Brain microvascular endothelial cell (primary cell): ENCODE data around the gene TMEM51.
A peak's percentile ranks its signal among the peaks of the same experiment; 100 is the strongest.

Experiments
- DNase-seq: peaks from one replicate; pipeline ENCODE4 v3.0.0-alpha.2; 2020
- H3K27ac ChIP-seq: fragments of 250-450 bp; sonication (Bioruptor Pico); 2 replicates; pipeline ENCODE4 v1.5.1; 2020; ENCODE audit warnings: mild to moderate bottlenecking, moderate library complexity
- H3K27me3 ChIP-seq: fragments of 250-450 bp; sonication (Bioruptor Pico); replicated peaks from 2 replicates; pipeline ENCODE4 v1.5.1; 2020; ENCODE audit warnings: mild to moderate bottlenecking
- H3K36me3 ChIP-seq: fragments of 250-450 bp; sonication (Bioruptor Pico); replicated peaks from 2 replicates; pipeline ENCODE4 v1.5.1; 2020; ENCODE audit warnings: mild to moderate bottlenecking
- H3K4me3 ChIP-seq: 2 replicates; pipeline ENCODE4 v1.5.1; 2011; ENCODE audit warnings: low read depth, mild to moderate bottlenecking, control low read depth, low read length, moderate library complexity
- CTCF ChIP-seq: IDR thresholded peaks from 2 replicates; pipeline ENCODE4 v1.5.1; 2011; ENCODE audit warnings: low read depth, mild to moderate bottlenecking, moderate library complexity, low read length, control low read depth, inconsistent platforms; ENCODE audit errors: missing control alignments
- in situ Hi-C: cut with HindIII; loops from 2 replicates; pipeline ENCODE4 v1.10.0; 2017; ENCODE audit warnings: low sequenced_read_pairs, low pct_ligation_motif_present

TMEM51 gene

DNA sequence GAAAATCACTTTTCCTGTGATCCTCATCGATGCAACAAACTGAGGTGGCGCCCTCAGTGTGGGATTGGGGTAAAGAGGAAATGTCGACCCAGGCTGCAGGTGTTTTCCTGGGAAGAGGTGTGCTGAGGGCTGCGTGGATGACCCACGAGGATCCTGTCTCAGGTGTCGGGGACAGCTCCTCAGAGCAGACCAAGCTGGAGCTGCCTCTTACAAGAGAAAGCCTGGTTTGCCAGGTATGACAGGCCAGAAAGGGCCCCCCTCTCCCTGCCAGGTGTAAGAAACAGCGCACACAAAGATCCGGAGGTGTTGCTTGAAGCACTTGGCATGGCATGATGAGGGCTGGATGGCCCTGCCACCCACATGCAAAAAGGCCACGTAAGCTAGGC is 106.1 kb downstream of the TMEM51 start:
- in situ Hi-C loops, result no loop called here

GRCh38 chr1:15260418-15261154 is 107.0 kb downstream of the TMEM51 start:
- H3K27ac ChIP-seq, result no peak overlapping the region
- no peaks in the 10 kb centered on the region for H3K27me3 ChIP-seq
- TF ChIP-seq CTCF, result no peak
- H3K36me3 ChIP-seq, result no peaks in the 10 kb centered on the region
- peak; percentile 65 for DNase-seq
- H3K4me3 ChIP-seq, result no peak overlapping the region
- in situ Hi-C loops, result no loop called here

More for the DNA sequence above, 106.1 kb downstream of the TMEM51 start:
- Histone ChIP-seq H3K4me3 (no peak overlapping the region), H3K27ac (no peak overlapping the region), H3K36me3 (no peaks in the 10 kb centered on the region), H3K27me3 (no peaks in the 10 kb centered on the region)
- TF ChIP-seq CTCF, result no peak
- DNase-seq, result no peak

DNA sequence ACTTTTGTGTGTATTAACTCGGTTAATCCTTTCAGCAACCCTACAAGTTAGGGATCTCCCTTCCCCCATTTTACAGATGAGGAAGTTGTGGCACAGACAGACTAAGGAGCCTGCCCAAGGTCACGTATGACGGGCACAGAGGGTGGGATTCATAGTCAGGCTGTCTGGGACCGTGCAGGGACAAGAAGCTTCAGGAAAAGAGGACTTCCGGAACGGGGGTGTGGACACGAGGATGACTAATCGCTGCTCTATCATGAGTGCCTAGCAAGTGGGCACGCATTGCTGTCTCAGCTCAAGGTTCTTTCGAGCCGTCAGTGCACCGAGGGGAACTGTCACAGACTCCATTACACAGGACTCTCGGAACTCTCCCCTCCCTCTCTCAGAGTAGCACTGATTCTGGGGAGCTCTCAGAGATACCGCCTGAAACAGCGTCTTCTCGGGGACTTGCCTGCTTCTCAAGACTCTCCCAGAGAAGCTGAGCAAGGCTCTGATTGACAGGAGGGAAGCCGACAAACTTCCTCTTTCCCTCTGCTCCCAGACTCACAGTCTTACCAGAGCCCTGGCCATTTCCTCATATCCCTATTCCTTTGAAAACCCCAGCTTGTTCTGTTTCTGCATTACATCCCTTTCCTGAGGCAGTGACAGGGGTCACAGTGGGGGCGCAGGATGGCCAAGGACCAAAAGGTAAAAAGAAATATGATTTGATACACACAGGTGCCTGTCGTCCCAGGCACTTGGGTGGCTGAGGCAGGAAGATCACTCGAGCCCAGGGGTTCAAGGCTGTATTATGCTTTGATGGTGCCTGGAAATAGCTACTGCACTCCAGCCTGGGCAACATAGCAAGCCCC is 107.8 kb downstream of the TMEM51 start:
- in situ Hi-C loops, result no loop called here
- DNase-seq, result no peak
- TF ChIP-seq CTCF, result no peak
- no peak overlapping the region for H3K4me3 ChIP-seq
- H3K27me3 ChIP-seq, result no peaks in the 10 kb centered on the region
- H3K36me3 ChIP-seq, result no peaks in the 10 kb centered on the region
- no peak overlapping the region for H3K27ac ChIP-seq

DNA sequence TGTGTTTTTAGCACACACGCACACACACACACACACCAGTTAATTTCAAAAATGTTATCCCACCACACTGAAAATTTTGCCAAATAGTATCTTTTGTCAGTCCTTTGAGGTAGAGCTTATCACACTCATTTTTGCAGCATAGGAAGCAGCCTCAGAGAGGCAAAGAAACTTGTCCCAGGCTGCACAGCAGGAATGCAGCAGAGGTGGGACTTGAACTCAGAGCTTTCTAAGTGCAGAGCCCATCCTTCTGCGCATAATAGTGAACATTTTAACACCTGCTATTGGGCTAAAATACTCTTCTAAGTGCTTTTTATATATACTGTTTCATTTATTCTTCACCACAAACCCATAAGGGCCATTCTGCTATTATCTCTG is 108.4 kb downstream of the TMEM51 start:
- no peak for TF ChIP-seq CTCF
- no peak overlapping the region for H3K27ac ChIP-seq
- no peak for DNase-seq
- in situ Hi-C loops, result no loop called here
- H3K27me3 ChIP-seq, result no peaks in the 10 kb centered on the region
- H3K36me3 ChIP-seq, result no peaks in the 10 kb centered on the region
- H3K4me3 ChIP-seq, result no peak overlapping the region

- no peak overlapping the region for H3K27ac ChIP-seq
- no peaks in the 10 kb centered on the region for H3K36me3 ChIP-seq
- no peak overlapping the region for H3K4me3 ChIP-seq
- no peak for TF ChIP-seq CTCF
- no peaks in the 10 kb centered on the region for H3K27me3 ChIP-seq
- in situ Hi-C loops, result no loop called here
- no peak for DNase-seq
Observed at GRCh38 chr1:15262706-15263105, 109.2 kb downstream of the TMEM51 start.

DNA sequence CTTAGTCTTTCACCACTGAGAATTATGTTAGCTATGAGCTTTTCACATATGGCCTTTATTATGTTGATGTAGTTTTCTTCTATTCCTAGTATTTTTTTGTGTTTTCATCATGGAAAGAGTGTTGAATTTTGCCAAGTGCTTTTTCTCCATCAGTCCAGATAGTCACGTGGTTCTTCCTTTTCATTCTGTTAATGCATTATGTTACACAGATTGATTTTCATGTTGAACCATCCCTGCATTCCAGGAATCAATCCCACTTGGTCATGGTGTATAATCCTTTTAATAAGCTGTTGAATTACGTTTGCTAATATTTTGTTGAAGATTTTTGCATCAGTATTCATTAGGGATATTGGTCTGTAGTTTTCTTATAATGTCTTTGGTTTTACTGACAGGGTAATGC is 111.2 kb downstream of the TMEM51 start:
- H3K36me3 ChIP-seq, result no peaks in the 10 kb centered on the region
- no peak for DNase-seq
- no peak overlapping the region for H3K4me3 ChIP-seq
- TF ChIP-seq CTCF, result no peak
- no peaks in the 10 kb centered on the region for H3K27me3 ChIP-seq
- H3K27ac ChIP-seq, result no peak overlapping the region
- in situ Hi-C loops, result no loop called here
